Measurements from ENCODE around the gene TTC16. TPM values are rescaled to one million over a fixed set of nuclear protein-coding genes. Genes with fewer than 3 reads are reported as not detected.
A peak's percentile ranks its signal among the peaks of the same experiment; 100 is the strongest.

TTC16 gene
- polyA plus RNA-seq, 1 donor from 2014 or later = 0.11 TPM

DNA sequence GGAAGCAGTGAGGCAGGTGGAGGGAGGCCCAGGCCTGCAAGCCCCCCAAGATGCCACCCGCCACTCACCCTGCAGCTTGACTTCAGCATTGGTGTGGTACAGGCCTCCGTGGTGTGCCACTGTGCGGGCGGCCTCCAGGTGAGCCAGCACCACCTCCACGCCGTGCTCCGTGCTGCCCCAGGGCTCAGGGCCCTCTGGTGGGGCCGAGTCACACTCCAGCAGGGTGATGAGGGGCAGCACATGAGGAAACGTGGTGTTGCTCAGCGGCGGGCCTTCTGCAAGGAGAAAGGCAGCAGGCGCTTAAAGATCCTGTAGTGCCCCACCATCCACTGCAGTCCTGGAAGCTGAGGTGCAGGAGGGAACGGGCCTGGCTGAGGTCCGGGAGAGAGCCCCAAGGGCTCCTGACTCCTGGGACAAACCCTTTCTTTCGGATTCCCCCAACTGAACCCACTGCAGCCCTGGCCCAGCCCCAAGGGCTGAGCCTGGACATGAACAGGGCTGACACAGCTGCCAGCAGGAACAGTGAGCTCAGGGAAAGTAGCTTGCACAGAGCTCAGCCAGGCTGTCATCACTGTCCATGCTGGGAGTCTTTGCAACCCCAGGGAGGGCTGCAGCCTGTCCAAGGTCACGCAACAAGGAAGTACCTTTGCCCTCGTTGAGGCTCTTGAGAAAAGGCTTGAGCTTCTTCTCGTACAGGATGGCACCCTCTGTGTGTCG is 23.9 kb downstream of the TTC16 start:
- no peaks in the 10 kb centered on the region for H3K36me3 ChIP-seq (ENCODE audit: insufficient read depth, low read length)
- H3K9me2 ChIP-seq (ENCODE audit: insufficient read depth, low read length) = no peaks in the 10 kb centered on the region
- no peaks in the 10 kb centered on the region for H4K20me1 ChIP-seq (ENCODE audit: insufficient read depth)
- H2AFZ ChIP-seq (ENCODE audit: low read depth, low read length) = no peak overlapping the region
- H3K27me3 ChIP-seq (ENCODE audit: insufficient read depth, low read depth, low read length) = no peaks in the 10 kb centered on the region
- H3K4me2 ChIP-seq (ENCODE audit: low read length) = no peak overlapping the region
- H3F3A ChIP-seq (ENCODE audit: insufficient read depth, low read length, poor library complexity, severe bottlenecking) = no peaks in the 10 kb centered on the region
- TF ChIP-seq SMC3 (conservative IDR thresholded peaks at IDR 0.05; ENCODE audit: poor library complexity) = no peak
- TF ChIP-seq RAD21 (conservative IDR thresholded peaks at IDR 0.05) = no peak
- no peak overlapping the region for H3K9ac ChIP-seq (ENCODE audit: low read length)
- no peaks in the 10 kb centered on the region for H3K79me2 ChIP-seq (replicated peaks; ENCODE audit: insufficient read depth, low read length)
- no peak overlapping the region for H3K4me3 ChIP-seq (ENCODE audit: low read length)
- H3K9me3 ChIP-seq (ENCODE audit: low read length) = no peaks in the 10 kb centered on the region
- no peak overlapping the region for H3K27ac ChIP-seq (ENCODE audit: low read length)

DNA sequence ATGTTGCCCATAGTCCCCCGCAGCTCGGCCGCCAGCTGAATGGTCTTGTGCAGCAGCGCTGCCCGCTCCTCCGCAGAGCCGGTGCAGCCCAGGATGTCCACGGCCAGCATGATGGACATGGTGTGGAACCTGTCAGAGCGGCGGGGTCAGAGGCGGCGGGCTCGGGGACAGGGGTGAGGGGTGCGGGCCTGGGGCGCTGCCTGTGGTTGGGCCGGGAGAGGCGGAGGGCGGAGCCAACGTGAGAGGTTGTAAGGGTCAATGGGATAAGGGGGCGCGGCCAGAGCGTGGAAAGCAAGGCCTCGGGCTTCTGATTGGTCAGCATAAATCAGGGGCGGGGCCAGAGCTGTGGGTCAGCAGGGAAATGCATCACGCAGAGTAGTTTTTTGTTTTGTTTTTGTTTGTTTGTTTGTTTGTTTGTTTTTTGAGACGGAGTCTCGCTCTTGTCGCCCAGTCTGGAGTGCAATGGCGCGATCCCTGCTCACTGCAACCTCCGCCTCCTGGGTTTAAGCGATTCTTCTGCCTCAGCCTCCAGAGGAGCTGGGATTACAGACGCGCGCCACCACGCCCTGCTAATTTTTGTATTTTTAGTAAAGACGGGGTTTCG is 26.1 kb downstream of the TTC16 start:
- no peaks in the 10 kb centered on the region for H3K9me2 ChIP-seq (ENCODE audit: insufficient read depth, low read length)
- H3K9me3 ChIP-seq (ENCODE audit: low read length) = no peaks in the 10 kb centered on the region
- no peaks in the 10 kb centered on the region for H4K20me1 ChIP-seq (ENCODE audit: insufficient read depth)
- H3K9ac ChIP-seq (ENCODE audit: low read length) = peak overlapping the region; percentile 56
- no peaks in the 10 kb centered on the region for H3F3A ChIP-seq (ENCODE audit: insufficient read depth, low read length, poor library complexity, severe bottlenecking)
- H3K4me2 ChIP-seq (ENCODE audit: low read length) = no peak overlapping the region
- H3K4me3 ChIP-seq (ENCODE audit: low read length) = peak overlapping the region; percentile 57
- no peak overlapping the region for H2AFZ ChIP-seq (ENCODE audit: low read depth, low read length)
- no peaks in the 10 kb centered on the region for H3K36me3 ChIP-seq (ENCODE audit: insufficient read depth, low read length)
- H3K79me2 ChIP-seq (replicated peaks; ENCODE audit: insufficient read depth, low read length) = no peaks in the 10 kb centered on the region
- H3K27ac ChIP-seq (ENCODE audit: low read length) = peak overlapping the region; percentile 64
- H3K27me3 ChIP-seq (ENCODE audit: insufficient read depth, low read depth, low read length) = no peaks in the 10 kb centered on the region
- TF ChIP-seq TAF1 (IDR thresholded peaks at IDR 0.05; ENCODE audit: low read depth) (no peak), EZH2 (IDR thresholded peaks at IDR 0.05; ENCODE audit: borderline replicate concordance, insufficient read depth, low read length, poor library complexity, severe bottlenecking) (no peak), EP300 (conservative IDR thresholded peaks at IDR 0.05; ENCODE audit: poor library complexity, severe bottlenecking) (no peak), SMC3 (conservative IDR thresholded peaks at IDR 0.05; ENCODE audit: poor library complexity) (no peak)
- TF ChIP-seq, protein P1, sequence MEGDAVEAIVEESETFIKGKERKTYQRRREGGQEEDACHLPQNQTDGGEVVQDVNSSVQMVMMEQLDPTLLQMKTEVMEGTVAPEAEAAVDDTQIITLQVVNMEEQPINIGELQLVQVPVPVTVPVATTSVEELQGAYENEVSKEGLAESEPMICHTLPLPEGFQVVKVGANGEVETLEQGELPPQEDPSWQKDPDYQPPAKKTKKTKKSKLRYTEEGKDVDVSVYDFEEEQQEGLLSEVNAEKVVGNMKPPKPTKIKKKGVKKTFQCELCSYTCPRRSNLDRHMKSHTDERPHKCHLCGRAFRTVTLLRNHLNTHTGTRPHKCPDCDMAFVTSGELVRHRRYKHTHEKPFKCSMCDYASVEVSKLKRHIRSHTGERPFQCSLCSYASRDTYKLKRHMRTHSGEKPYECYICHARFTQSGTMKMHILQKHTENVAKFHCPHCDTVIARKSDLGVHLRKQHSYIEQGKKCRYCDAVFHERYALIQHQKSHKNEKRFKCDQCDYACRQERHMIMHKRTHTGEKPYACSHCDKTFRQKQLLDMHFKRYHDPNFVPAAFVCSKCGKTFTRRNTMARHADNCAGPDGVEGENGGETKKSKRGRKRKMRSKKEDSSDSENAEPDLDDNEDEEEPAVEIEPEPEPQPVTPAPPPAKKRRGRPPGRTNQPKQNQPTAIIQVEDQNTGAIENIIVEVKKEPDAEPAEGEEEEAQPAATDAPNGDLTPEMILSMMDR (IDR thresholded peaks at IDR 0.05; ENCODE audit: poor library complexity, severe bottlenecking) = no peak

DNA sequence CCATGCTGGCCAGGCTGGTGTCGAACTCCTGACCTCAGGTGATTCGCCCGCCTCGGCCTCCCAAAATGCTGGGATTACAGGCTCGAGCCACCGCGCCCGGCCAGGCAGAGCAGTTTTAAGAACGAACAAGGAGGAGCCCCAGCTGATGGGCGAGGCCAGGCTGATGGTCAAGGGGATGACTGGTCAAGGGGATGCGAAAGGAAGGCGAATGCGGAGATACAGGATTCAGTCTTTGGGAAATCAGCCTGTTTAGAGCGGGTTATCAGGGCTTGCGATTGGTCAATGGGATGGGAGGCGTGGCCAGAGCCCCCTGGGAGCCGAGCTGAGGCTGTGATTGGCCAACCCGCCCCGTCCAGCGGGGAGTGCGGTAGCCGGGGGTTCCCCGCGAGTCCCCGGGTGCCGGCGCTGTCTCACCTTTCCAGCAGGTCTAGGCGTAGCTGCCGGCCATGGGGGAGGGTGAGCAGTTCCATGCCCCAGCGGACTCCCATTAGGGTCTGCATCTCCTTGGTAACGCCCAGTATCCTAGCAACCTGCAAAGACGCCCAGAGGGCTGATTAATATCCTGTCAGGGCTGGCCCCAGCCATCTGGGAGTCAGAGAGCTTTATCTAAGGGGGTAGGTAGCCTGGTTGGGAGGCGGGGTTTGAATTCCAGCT is 26.7 kb downstream of the TTC16 start:
- H3K4me2 ChIP-seq (ENCODE audit: low read length) = peak overlapping the region; percentile 63

More for the DNA sequence above, 26.7 kb downstream of the TTC16 start:
- Histone ChIP-seq H3K36me3 (ENCODE audit: insufficient read depth, low read length) (no peaks in the 10 kb centered on the region), H3K27ac (ENCODE audit: low read length) (peak overlapping the region; percentile 64), H2AFZ (ENCODE audit: low read depth, low read length) (no peak overlapping the region), H3K4me3 (ENCODE audit: low read length) (peak overlapping the region; percentile 57), H3K9me2 (ENCODE audit: insufficient read depth, low read length) (no peaks in the 10 kb centered on the region), H3F3A (ENCODE audit: insufficient read depth, low read length, poor library complexity, severe bottlenecking) (no peaks in the 10 kb centered on the region), H4K20me1 (ENCODE audit: insufficient read depth) (no peaks in the 10 kb centered on the region), H3K9ac (ENCODE audit: low read length) (peak overlapping the region; percentile 56), H3K79me2 (replicated peaks; ENCODE audit: insufficient read depth, low read length) (no peaks in the 10 kb centered on the region), H3K9me3 (ENCODE audit: low read length) (no peaks in the 10 kb centered on the region), H3K27me3 (ENCODE audit: insufficient read depth, low read depth, low read length) (no peaks in the 10 kb centered on the region)
- peak; percentile 53 for TF ChIP-seq MXI1 (conservative IDR thresholded peaks at IDR 0.05; ENCODE audit: poor library complexity, severe bottlenecking)
- peak; percentile 29 for TF ChIP-seq EP300 (conservative IDR thresholded peaks at IDR 0.05; ENCODE audit: poor library complexity, severe bottlenecking)
- TF ChIP-seq, protein P2, sequence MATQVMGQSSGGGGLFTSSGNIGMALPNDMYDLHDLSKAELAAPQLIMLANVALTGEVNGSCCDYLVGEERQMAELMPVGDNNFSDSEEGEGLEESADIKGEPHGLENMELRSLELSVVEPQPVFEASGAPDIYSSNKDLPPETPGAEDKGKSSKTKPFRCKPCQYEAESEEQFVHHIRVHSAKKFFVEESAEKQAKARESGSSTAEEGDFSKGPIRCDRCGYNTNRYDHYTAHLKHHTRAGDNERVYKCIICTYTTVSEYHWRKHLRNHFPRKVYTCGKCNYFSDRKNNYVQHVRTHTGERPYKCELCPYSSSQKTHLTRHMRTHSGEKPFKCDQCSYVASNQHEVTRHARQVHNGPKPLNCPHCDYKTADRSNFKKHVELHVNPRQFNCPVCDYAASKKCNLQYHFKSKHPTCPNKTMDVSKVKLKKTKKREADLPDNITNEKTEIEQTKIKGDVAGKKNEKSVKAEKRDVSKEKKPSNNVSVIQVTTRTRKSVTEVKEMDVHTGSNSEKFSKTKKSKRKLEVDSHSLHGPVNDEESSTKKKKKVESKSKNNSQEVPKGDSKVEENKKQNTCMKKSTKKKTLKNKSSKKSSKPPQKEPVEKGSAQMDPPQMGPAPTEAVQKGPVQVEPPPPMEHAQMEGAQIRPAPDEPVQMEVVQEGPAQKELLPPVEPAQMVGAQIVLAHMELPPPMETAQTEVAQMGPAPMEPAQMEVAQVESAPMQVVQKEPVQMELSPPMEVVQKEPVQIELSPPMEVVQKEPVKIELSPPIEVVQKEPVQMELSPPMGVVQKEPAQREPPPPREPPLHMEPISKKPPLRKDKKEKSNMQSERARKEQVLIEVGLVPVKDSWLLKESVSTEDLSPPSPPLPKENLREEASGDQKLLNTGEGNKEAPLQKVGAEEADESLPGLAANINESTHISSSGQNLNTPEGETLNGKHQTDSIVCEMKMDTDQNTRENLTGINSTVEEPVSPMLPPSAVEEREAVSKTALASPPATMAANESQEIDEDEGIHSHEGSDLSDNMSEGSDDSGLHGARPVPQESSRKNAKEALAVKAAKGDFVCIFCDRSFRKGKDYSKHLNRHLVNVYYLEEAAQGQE (IDR thresholded peaks at IDR 0.05; ENCODE audit: borderline replicate concordance) = no peak
- peak; percentile 54 for TF ChIP-seq RAD21 (conservative IDR thresholded peaks at IDR 0.05)
- peak; percentile 37 for TF ChIP-seq SMC3 (conservative IDR thresholded peaks at IDR 0.05; ENCODE audit: poor library complexity)
- TF ChIP-seq, protein P1 (IDR thresholded peaks at IDR 0.05; ENCODE audit: poor library complexity, severe bottlenecking) = peak; percentile 35
- no peak for TF ChIP-seq EZH2 (IDR thresholded peaks at IDR 0.05; ENCODE audit: borderline replicate concordance, insufficient read depth, low read length, poor library complexity, severe bottlenecking)
- TF ChIP-seq TAF1 (IDR thresholded peaks at IDR 0.05; ENCODE audit: low read depth) = no peak
- peak; percentile 75 for TF ChIP-seq POLR2AphosphoS5 (IDR thresholded peaks at IDR 0.05)

Data from neural cell (in vitro differentiated cells).